Measurements from ENCODE around the gene HEATR9.

The HEATR9 gene

GRCh38 chr17:35893751-35894150, 25.1 kb upstream of the HEATR9 start:
- DNase-seq (ENCODE audit: low spot score): no peak

- no peak for DNase-seq (ENCODE audit: low spot score)
These were observed 23.7 kb upstream of the HEATR9 start for GRCh38 chr17:35892091-35893035.

GRCh38 chr17:35891269-35891668, 22.6 kb upstream of the HEATR9 start:
- DNase-seq (ENCODE audit: low spot score): no peak

- no peak for DNase-seq (ENCODE audit: low spot score)
These were observed 22.1 kb upstream of the HEATR9 start for GRCh38 chr17:35890774-35891155.

- DNase-seq (ENCODE audit: low spot score): no peak
These were observed 21.4 kb upstream of the HEATR9 start for GRCh38 chr17:35889818-35890773.

- DNase-seq (ENCODE audit: low spot score): no peak
These were observed 20.6 kb upstream of the HEATR9 start for GRCh38 chr17:35889241-35889640.

- DNase-seq (ENCODE audit: low spot score): no peak
These were observed 11.3 kb upstream of the HEATR9 start, which contains the start of gene CCL5 for GRCh38 chr17:35879773-35880654. TSS of gene CCL5 (minus strand) at chr17:35880360.

- DNase-seq (ENCODE audit: low spot score): no peak
These were observed 9.7 kb upstream of the HEATR9 start for GRCh38 chr17:35878361-35878760.

GRCh38 chr17:35877345-35878029, 8.8 kb upstream of the HEATR9 start:
- no peak for DNase-seq (ENCODE audit: low spot score)

- no peak for DNase-seq (ENCODE audit: low spot score)
These were observed 7.8 kb upstream of the HEATR9 start for GRCh38 chr17:35876534-35876933.

GRCh38 chr17:35875800-35876139, 7.1 kb upstream of the HEATR9 start:
- DNase-seq (ENCODE audit: low spot score): no peak

GRCh38 chr17:35875072-35875799, 6.5 kb upstream of the HEATR9 start:
- DNase-seq (ENCODE audit: low spot score): no peak

GRCh38 chr17:35872196-35872980, 3.7 kb upstream of the HEATR9 start:
- no peak for DNase-seq (ENCODE audit: low spot score)

- no peak for DNase-seq (ENCODE audit: low spot score)
These were observed 2.5 kb upstream of the HEATR9 start for GRCh38 chr17:35870906-35871819.

GRCh38 chr17:35867574-35867973, 1.1 kb downstream of the HEATR9 start:
- DNase-seq (ENCODE audit: low spot score): no peak

GRCh38 chr17:35866341-35866950, 2.2 kb downstream of the HEATR9 start:
- DNase-seq (ENCODE audit: low spot score): no peak

GRCh38 chr17:35865412-35866340, 3.0 kb downstream of the HEATR9 start:
- DNase-seq (ENCODE audit: low spot score): no peak

Data from hematopoietic multipotent progenitor cell treated with erythropoietin and hydrocortisone succinate and interleukin-3 and kit ligand, for 15 days (in vitro differentiated cells).